Brain microvascular endothelial cell (primary cell): ENCODE data around the gene PRKCD.

Experiments used
- DNase-seq: peaks from one replicate; pipeline ENCODE4 v3.0.0-alpha.2; 2020
- H3K27ac ChIP-seq: fragments of 250-450 bp; sonication (Bioruptor Pico); 2 replicates; pipeline ENCODE4 v1.5.1; 2020; ENCODE audit warnings: mild to moderate bottlenecking, moderate library complexity
- H3K27me3 ChIP-seq: fragments of 250-450 bp; sonication (Bioruptor Pico); replicated peaks from 2 replicates; pipeline ENCODE4 v1.5.1; 2020; ENCODE audit warnings: mild to moderate bottlenecking
- H3K36me3 ChIP-seq: fragments of 250-450 bp; sonication (Bioruptor Pico); replicated peaks from 2 replicates; pipeline ENCODE4 v1.5.1; 2020; ENCODE audit warnings: mild to moderate bottlenecking
- H3K4me3 ChIP-seq: 2 replicates; pipeline ENCODE4 v1.5.1; 2011; ENCODE audit warnings: low read depth, mild to moderate bottlenecking, control low read depth, low read length, moderate library complexity
- CTCF ChIP-seq: IDR thresholded peaks from 2 replicates; pipeline ENCODE4 v1.5.1; 2011; ENCODE audit warnings: low read depth, mild to moderate bottlenecking, moderate library complexity, low read length, control low read depth, inconsistent platforms; ENCODE audit errors: missing control alignments
- in situ Hi-C: cut with HindIII; loops from 2 replicates; pipeline ENCODE4 v1.10.0; 2017; ENCODE audit warnings: low sequenced_read_pairs, low pct_ligation_motif_present

PRKCD gene

GRCh38 chr3:53211706-53212702 is 51.0 kb downstream of the PRKCD start:
- Histone ChIP-seq H3K36me3 (no peaks in the 10 kb centered on the region), H3K27me3 (no peaks in the 10 kb centered on the region), H3K27ac (no peak overlapping the region), H3K4me3 (no peak overlapping the region)
- no peak for TF ChIP-seq CTCF
- no peak for DNase-seq
- in situ Hi-C loops = no loop called here

GRCh38 chr3:53213276-53213675 is 52.3 kb downstream of the PRKCD start:
- in situ Hi-C loops = no loop called here
- Histone ChIP-seq H3K27me3 (no peaks in the 10 kb centered on the region), H3K4me3 (no peak overlapping the region), H3K36me3 (no peaks in the 10 kb centered on the region), H3K27ac (no peak overlapping the region)
- no peak for TF ChIP-seq CTCF
- DNase-seq = no peak

- TF ChIP-seq CTCF = no peak
- no peaks in the 10 kb centered on the region for H3K36me3 ChIP-seq
- DNase-seq = no peak
- H3K4me3 ChIP-seq = no peak overlapping the region
- in situ Hi-C loops = no loop called here
- no peaks in the 10 kb centered on the region for H3K27me3 ChIP-seq
- no peak overlapping the region for H3K27ac ChIP-seq
Measured at GRCh38 chr3:53215816-53216215, 54.8 kb downstream of the PRKCD start.

- no peaks in the 10 kb centered on the region for H3K36me3 ChIP-seq
- in situ Hi-C loops = no loop called here
Measured at GRCh38 chr3:53216723-53217122, 55.7 kb downstream of the PRKCD start.

GRCh38 chr3:53217175-53217574 is 56.2 kb downstream of the PRKCD start:
- Histone ChIP-seq H3K4me3 (no peak overlapping the region), H3K36me3 (no peaks in the 10 kb centered on the region), H3K27ac (no peak overlapping the region), H3K27me3 (no peaks in the 10 kb centered on the region)
- DNase-seq = no peak
- TF ChIP-seq CTCF = no peak
- in situ Hi-C loops = no loop called here

More at GRCh38 chr3:53216723-53217122, 55.7 kb downstream of the PRKCD start:
- no peaks in the 10 kb centered on the region for H3K27me3 ChIP-seq
- H3K4me3 ChIP-seq = no peak overlapping the region
- no peak for DNase-seq
- no peak for TF ChIP-seq CTCF
- H3K27ac ChIP-seq = no peak overlapping the region

GRCh38 chr3:53218131-53218530 is 57.1 kb downstream of the PRKCD start:
- no peak for TF ChIP-seq CTCF
- Histone ChIP-seq H3K36me3 (peaks cover 7% of the 10 kb centered on the region), H3K27me3 (no peaks in the 10 kb centered on the region), H3K27ac (no peak overlapping the region), H3K4me3 (no peak overlapping the region)
- DNase-seq = no peak
- in situ Hi-C loops = no loop called here
